ENCODE data around the gene ATF4.
A peak's percentile ranks its signal among the peaks of the same experiment; 100 is the strongest.

ATF4 gene

DNA sequence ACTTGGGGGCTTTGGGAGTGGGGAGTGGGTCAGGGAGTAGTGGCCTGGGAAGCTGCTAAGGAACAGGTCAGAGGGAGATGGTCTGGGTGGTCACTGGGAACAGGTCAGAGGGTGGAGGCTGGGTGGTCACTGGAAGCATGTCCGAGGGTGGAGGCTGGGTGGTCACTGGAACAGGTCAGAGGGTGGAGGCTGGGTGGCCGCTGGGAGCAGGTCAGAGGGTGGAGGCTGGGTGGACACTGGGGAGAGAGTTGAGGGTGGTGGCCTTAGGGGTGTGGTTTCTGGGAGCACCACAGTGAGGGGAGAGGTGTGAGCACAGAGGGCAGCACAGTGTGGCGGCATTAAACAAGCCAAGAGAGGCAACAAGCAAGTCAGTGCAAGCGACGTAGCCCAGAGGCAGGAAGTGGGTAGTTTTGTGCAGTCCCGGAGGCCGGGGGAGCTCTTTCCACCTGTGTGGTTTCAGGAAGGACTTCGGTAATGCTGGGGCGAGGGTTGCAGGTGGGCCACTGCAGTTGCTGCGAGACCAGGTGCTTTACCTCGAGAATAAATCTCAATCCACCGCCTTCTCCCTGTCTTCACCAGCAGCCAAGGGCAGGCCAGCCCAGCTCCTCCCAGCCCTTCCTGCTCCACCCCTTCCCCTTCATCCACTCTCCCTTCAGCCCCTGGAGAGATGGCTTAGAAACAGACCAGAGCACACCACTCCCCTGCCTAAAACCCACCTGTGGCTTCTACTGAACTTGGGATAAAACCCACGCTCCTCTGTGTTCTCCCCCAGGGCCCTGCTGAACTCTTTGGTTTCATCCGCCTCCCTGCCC lies 47.0 kb downstream of the ATF4 start:
- TF ChIP-seq, protein P1, sequence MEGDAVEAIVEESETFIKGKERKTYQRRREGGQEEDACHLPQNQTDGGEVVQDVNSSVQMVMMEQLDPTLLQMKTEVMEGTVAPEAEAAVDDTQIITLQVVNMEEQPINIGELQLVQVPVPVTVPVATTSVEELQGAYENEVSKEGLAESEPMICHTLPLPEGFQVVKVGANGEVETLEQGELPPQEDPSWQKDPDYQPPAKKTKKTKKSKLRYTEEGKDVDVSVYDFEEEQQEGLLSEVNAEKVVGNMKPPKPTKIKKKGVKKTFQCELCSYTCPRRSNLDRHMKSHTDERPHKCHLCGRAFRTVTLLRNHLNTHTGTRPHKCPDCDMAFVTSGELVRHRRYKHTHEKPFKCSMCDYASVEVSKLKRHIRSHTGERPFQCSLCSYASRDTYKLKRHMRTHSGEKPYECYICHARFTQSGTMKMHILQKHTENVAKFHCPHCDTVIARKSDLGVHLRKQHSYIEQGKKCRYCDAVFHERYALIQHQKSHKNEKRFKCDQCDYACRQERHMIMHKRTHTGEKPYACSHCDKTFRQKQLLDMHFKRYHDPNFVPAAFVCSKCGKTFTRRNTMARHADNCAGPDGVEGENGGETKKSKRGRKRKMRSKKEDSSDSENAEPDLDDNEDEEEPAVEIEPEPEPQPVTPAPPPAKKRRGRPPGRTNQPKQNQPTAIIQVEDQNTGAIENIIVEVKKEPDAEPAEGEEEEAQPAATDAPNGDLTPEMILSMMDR (conservative IDR thresholded peaks at IDR 0.05; ENCODE audit: low read length) = peak; percentile 28; the same call in 1 of the 2 replicates
- no peak for TF ChIP-seq EZH2phosphoT487 (IDR thresholded peaks at IDR 0.05; ENCODE audit: borderline replicate concordance)
- H2AFZ ChIP-seq (ENCODE audit: low read length) = peak overlapping the region; percentile 88
- peak overlapping the region; percentile 32 for H3K9ac ChIP-seq (ENCODE audit: low read depth, low read length, poor library complexity, severe bottlenecking)
- no peaks in the 10 kb centered on the region for H3K27me3 ChIP-seq (ENCODE audit: insufficient read depth, low read length, poor library complexity, severe bottlenecking)
- no peaks in the 10 kb centered on the region for H3F3A ChIP-seq (ENCODE audit: low read depth)
- H3K9me3 ChIP-seq (ENCODE audit: insufficient read depth, low read depth, low read length) = no peaks in the 10 kb centered on the region
- H3K4me3 ChIP-seq (ENCODE audit: low read length, poor library complexity, severe bottlenecking) = peak overlapping the region; percentile 59
- H3K79me2 ChIP-seq (ENCODE audit: insufficient read depth, low read length) = no peaks in the 10 kb centered on the region
- H3K36me3 ChIP-seq (ENCODE audit: insufficient read depth, low read length) = no peaks in the 10 kb centered on the region
- H4K20me1 ChIP-seq (ENCODE audit: insufficient read depth, low read length, poor library complexity, severe bottlenecking) = no peaks in the 10 kb centered on the region
- H3K4me2 ChIP-seq (ENCODE audit: low read depth, low read length, poor library complexity, severe bottlenecking) = peak overlapping the region; percentile 58
- no peaks in the 10 kb centered on the region for H3K9me2 ChIP-seq (replicated peaks; ENCODE audit: low read depth, low read length)
- peaks cover 16% of the 10 kb centered on the region for H3K4me1 ChIP-seq (ENCODE audit: insufficient read depth, low read length, poor library complexity, severe bottlenecking)

DNA sequence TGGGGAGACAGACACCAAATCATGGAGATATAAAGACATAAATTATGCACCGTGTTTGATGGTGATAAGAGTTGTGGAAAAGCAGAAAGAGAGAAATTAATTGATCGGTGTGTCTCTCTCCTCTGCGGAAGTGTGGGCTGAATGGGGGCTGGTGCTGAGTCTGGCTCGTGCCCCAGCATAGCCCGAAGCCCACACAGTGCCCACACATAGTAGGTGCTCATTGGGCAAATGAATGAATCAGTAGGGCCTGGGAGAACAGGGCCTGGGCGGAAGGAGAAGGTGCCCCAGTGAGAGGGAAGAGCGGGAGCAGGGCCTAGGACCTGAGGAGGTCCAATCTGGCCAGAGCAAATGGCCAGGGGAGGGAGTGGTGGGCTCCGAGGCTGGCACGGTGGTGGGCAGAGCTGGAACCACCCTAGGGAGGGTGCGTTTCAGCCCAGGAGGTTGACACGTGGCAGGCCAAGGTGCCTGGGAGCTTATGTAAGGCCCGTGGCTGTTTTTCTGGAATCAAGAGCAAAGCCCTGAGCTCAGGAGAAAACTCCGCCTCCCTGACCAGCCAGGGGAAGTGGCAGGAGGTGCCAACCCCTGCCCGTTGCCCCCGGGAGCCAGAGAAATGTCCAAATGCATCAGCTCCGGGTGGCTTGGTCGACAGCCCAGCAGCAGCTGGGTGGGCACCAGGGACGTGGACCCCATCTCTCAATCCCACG lies 48.1 kb downstream of the ATF4 start:
- Histone ChIP-seq H3K4me2 (ENCODE audit: low read depth, low read length, poor library complexity, severe bottlenecking) (peak overlapping the region; percentile 58), H3K79me2 (ENCODE audit: insufficient read depth, low read length) (no peaks in the 10 kb centered on the region), H3K27me3 (ENCODE audit: insufficient read depth, low read length, poor library complexity, severe bottlenecking) (no peaks in the 10 kb centered on the region), H3K4me1 (ENCODE audit: insufficient read depth, low read length, poor library complexity, severe bottlenecking) (peaks cover 16% of the 10 kb centered on the region), H3F3A (ENCODE audit: low read depth) (no peaks in the 10 kb centered on the region), H3K4me3 (ENCODE audit: low read length, poor library complexity, severe bottlenecking) (peak overlapping the region; percentile 59), H3K9me2 (replicated peaks; ENCODE audit: low read depth, low read length) (no peaks in the 10 kb centered on the region), H3K9me3 (ENCODE audit: insufficient read depth, low read depth, low read length) (no peaks in the 10 kb centered on the region), H2AFZ (ENCODE audit: low read length) (no peak overlapping the region), H4K20me1 (ENCODE audit: insufficient read depth, low read length, poor library complexity, severe bottlenecking) (no peaks in the 10 kb centered on the region), H3K9ac (ENCODE audit: low read depth, low read length, poor library complexity, severe bottlenecking) (peak overlapping the region; percentile 32), H3K36me3 (ENCODE audit: insufficient read depth, low read length) (no peaks in the 10 kb centered on the region)
- TF ChIP-seq, protein P1 (conservative IDR thresholded peaks at IDR 0.05; ENCODE audit: low read length) = no peak
- no peak for TF ChIP-seq EZH2phosphoT487 (IDR thresholded peaks at IDR 0.05; ENCODE audit: borderline replicate concordance)

DNA sequence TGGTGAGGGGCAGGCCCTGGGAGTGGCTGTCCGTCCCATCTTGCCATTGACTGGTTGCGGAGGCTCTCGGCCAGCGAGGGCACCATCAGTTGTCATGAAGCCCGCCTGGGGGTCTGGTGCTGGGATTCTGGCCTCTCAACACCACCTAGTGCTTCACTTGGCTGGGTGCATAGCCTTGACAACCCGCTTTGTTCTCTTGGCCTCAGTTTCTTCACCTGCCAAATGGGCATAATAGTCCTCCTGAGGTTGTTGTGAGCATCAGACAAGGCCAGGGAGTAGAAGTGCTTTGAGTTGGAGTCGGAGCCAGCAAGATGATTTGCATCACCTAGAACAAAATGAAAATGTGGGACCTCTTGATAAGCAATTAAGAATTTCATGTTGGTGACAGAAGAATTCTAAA lies 48.7 kb downstream of the ATF4 start:
- H3K79me2 ChIP-seq (ENCODE audit: insufficient read depth, low read length) = no peaks in the 10 kb centered on the region
- peaks cover 16% of the 10 kb centered on the region for H3K4me1 ChIP-seq (ENCODE audit: insufficient read depth, low read length, poor library complexity, severe bottlenecking)
- H3K4me2 ChIP-seq (ENCODE audit: low read depth, low read length, poor library complexity, severe bottlenecking) = no peak overlapping the region
- H3K4me3 ChIP-seq (ENCODE audit: low read length, poor library complexity, severe bottlenecking) = no peak overlapping the region
- no peaks in the 10 kb centered on the region for H4K20me1 ChIP-seq (ENCODE audit: insufficient read depth, low read length, poor library complexity, severe bottlenecking)
- H3K9me2 ChIP-seq (replicated peaks; ENCODE audit: low read depth, low read length) = no peaks in the 10 kb centered on the region
- no peak overlapping the region for H3K9ac ChIP-seq (ENCODE audit: low read depth, low read length, poor library complexity, severe bottlenecking)
- H3K27me3 ChIP-seq (ENCODE audit: insufficient read depth, low read length, poor library complexity, severe bottlenecking) = no peaks in the 10 kb centered on the region
- H2AFZ ChIP-seq (ENCODE audit: low read length) = no peak overlapping the region
- TF ChIP-seq EZH2phosphoT487 (IDR thresholded peaks at IDR 0.05; ENCODE audit: borderline replicate concordance) = no peak
- TF ChIP-seq, protein P1 (conservative IDR thresholded peaks at IDR 0.05; ENCODE audit: low read length) = no peak
- no peaks in the 10 kb centered on the region for H3F3A ChIP-seq (ENCODE audit: low read depth)
- H3K9me3 ChIP-seq (ENCODE audit: insufficient read depth, low read depth, low read length) = no peaks in the 10 kb centered on the region
- no peaks in the 10 kb centered on the region for H3K36me3 ChIP-seq (ENCODE audit: insufficient read depth, low read length)

Measured in Loucy (cell line).